Nucleus accumbens (tissue), 56 donors: ENCODE data around the gene SPDYC.
A peak's percentile ranks its signal among the peaks of the same experiment; 100 is the strongest.
"Not testable (repeated sequence)": the region's sequence is repeated elsewhere in the genome, so short reads cannot be mapped to it uniquely, and the experiment has no call there.

Experiments
- DNase-seq, 56 donors: peaks; one replicate each; lab custom pipeline; 2025; lab: John Stamatoyannopoulos, UW

SPDYC gene

DNA sequence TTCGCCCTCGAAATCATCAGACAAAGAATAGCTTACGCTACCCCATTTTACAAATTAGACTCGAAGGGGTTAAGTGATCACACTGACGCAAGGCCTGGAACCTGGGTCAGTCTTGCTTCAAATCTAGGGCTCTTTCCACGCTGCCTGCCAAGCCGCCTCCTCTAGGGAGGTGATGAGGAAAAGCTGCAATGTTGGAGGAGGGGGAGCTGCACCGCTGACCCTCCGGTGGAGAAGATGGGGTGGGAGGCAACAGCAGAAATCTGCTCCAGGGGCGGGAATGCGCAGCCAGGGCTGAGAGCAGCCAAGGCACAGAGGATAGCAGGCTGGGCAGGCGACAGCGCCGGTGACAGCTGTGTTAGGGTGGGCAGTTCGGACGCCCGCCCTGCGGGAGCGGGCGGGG is 36.3 kb upstream of the SPDYC start:
- DNase-seq, result peak in 1 of 56 donors; percentile 18

DNA sequence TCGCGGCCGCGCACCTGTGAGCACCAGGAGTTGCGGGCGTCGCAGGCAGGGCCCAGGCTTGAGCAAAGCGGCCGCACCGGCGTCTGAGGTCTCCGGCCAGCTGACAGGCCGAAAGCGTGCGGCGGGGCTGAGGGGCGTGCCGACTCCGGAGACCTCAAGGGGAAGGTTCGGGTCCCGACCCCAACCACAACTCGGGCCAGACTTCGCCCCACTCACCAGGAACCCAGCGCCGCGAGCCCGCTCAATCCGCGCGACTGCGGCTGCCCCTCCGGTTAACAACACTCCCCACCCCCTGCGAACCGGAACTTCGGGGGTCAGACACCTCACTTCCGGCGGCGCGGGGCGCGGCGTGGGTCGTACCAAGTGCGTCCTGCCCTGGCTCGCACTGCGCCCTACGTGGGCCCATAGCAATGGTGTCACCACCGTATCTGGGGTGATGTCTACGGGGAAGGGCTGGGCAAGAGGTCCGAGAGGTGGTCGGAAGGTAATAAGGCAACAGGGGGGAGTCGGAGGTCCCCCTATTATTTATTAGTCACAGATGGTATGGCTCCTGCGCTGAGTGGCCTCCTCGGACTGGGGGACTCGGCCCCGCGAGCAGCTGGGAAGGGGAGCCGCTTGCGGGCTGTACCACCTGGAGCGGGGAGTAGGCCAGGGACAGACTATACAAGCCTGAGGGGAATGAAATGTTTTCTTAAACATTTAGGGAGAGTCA is 35.6 kb upstream of the SPDYC start, which contains the start of gene SYVN1:
TSS of gene SYVN1 (minus strand) at position 280 of the 712 bp plus-strand sequence. CDS start 918 bp downstream, outside the sequence.
- DNase-seq, result peak in 55 of 56 donors; percentile 54 to 97 (median 88)

DNA sequence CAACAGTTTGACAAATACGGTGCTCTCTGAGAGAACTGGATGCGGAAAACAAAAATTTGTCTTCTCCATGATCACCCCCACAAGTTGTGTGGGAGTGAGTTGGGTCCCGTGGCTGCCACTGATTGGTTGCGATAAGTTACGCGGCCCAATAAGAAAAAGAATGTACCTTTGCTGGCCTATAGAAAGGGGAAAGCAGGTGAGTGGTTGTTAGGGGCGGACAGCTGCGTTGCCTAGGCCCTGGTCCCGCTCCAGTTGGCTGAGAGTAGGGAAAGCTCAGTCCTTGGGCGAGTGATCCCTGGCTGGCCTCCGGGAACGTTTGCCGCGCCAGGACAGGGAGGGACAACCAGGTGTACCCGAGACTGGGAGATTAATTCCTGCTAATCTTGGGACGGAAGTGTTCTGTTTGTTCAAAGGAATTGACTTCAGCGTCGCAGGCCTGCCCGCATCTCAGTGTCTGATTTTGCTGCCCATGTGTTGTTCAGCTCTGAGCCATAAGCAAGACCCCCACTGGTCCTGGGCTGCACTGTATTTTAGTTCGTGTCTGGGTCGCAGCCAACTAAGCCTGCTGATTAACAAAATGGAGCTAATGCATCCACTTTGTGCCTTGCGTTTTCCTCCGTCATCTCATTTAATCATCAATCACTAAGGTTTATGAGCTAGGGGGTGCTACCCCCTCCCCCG is 34.9 kb upstream of the SPDYC start:
- peak in 54 of 56 donors; percentile 51 to 94 (median 84) for DNase-seq

DNA sequence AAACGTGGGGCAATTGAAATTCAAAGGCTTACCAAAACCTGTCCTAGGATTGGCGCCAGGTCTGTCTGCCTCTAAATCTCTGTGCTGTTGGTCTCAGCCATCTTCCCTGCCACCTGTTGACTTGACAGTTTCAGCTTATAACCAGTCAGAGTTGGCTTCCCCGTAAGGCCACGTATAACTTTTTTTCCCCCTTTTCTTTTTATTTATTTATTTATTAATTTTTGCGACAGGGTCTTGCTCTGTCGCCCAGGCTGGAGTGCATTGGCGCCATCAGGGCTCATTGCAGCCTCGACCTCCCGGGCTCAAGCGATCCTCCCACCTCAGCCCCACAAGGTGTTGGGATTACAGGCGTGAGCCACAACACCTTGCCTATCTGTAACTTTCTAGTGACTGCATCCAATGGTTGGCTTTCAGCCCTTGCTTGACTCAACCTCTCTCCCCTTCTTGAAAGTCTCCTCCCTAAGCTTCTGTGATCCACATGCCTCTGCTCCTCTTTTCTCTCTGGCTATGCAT is 34.3 kb upstream of the SPDYC start:
- no peak for DNase-seq

DNA sequence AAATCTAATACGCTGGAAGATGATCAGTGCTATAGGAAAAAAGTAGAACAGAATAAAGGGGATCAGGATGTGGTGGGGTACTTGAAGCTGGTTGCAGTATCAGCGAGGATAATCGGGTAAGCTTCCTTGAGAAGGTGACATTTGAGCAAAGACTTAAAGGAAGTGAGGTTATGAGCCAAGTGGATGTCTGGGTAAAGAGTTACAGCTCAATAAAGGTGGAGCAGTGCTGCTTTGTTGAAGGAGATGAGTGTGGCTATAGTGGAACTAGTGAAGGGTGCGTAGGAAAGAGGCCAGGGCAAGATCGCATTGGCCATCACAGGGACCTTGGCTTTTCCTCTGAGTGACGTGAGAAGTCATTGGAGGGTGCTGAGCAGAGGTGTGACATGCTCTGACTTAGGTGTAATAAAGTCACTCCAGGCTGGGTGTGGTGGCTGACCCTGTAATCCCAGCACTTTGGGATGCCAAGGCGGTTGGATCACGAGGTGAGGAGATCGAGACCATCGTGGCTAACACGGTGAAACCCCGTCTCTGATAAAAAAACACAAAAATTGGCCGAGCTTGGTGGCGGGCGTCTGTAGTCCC is 33.4 kb upstream of the SPDYC start:
- DNase-seq, result no peak

DNA sequence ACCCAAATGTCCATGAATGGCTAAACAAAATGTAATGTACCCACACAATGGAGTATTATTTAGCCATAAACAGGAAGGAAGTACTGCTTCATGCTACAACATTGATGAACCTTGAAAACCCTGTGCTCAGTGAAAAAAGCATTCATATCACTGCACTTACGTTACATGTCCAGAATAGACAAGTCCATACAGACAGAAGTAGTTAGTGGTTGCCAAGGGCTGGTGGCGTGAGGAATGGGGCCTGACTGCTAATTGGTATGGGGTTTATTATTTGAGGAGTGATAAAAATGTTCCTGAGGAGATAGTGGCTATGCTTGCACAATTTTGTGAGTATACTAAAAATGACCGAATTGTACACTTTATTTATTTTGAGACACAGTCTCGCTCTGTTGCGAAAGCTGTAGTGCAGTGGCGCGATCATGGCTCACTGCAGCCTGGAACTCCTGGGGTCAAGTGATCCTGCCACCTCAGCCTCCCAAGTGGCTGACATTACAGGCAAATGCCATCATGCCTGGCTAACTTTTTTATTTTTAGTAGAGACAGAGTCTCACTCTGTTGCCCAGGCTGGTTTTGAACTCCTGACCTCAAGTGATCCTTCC is 28.0 kb upstream of the SPDYC start:
- no peak for DNase-seq

DNA sequence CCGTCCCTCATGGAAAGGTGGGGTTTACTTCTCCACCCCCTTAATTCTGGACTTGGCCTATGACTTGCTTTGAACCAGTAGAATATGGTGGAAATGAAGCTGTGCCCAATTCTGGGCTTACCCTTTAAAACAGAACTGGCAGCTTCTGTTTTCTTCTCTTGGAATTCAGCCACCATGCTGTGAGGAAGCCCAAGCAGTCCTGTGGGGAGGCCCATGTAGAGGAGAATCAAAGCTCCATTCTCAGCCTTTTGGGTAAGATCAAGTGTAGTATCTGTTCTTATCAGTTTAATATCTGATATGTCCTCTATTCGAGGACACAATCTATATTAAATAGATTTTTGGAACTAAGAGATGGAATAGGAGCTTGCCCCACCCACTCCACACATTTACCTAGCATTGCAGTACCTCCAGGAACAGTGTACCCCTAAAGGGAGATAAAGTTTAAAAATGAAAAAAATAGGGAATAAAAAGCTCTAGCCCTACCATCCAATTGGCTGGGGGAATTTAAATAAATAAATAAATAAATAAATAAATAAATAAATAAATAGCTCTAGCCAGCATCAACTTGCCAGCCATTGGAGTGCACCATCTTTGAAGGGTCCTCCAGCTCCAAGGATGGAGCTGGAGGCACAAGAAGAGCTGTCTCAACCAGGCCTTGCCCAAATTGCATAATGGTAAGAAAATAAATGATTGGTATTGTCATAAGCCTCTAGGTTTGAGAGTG is 22.5 kb upstream of the SPDYC start:
- DNase-seq, result no peak

DNA sequence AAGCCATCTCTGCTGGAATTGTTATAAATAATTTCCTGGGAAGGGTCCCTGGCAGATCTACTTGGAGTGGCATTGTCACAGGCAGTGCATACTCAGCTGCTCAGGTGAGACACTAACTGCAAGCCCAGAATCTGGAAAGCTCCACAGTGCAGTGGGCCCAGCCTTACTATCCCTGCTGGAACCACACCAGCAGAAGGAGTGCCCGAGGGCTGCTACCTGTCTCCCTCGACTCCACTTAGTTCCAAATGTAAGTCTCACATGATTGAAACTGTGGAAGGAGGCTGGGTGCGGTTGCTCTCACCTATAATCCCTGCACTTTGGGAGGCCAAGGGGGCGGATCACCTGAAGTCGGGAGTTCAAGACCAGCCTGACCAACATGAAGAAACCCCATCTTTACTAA is 21.4 kb upstream of the SPDYC start:
- DNase-seq, result no peak

DNA sequence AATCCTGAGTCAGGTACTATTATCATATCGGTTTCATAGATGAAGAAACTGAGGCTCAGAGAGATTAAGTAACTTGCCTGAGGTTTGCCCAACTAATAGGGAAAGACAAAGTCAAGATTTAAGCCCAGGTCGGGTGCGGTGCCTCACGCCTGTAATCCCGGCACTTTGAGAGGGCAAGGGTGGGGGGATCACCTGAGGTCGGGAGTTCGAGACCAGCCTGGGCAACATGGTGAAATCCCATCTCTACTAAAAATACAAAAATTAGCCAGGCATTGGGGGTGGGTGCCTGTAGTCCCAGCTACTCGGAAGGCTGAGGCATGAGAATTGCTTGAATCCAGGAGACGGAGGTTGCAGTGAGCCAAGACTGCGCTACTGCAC is 19.9 kb upstream of the SPDYC start:
- not testable (repeated sequence) for DNase-seq

DNA sequence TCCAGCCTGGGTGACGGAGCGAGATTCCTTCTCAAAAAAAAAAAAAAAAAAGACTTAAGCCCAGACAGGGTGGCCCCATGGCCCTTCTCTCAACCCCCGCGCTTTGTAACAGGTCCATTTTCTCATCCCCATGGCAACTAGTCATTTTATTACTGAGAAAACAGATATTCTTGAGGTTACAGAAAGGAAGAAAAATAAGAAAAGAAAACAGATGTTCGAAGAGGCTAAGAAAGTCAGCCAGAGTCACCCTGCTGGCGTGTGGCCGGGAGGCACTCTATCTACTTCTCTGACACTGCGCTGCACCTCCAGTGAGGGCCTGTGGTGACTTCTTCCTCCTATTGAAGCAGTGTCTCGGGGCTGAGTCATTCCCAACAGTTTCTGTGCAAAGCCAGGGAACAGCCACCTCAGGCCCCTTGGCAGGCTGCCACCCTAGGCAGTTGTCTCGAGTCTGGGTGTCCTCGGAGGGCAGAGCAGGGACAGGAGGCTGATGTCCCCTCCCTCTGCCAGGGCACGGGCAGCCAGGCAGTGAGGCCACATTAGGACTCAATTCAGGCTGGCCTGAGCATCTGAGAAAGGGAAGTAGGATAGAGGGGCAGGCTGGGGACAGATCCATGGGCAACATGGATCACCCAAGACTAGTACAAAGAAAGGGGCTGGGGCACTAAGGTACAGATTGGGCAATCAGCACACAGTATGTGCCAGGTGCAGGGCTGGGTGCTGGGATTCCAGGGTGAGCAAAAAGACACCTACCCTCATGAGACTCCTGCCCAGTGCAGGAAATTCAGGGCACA is 19.3 kb upstream of the SPDYC start:
- DNase-seq, result peak in 46 of 56 donors; percentile 5 to 85 (median 39)

DNA sequence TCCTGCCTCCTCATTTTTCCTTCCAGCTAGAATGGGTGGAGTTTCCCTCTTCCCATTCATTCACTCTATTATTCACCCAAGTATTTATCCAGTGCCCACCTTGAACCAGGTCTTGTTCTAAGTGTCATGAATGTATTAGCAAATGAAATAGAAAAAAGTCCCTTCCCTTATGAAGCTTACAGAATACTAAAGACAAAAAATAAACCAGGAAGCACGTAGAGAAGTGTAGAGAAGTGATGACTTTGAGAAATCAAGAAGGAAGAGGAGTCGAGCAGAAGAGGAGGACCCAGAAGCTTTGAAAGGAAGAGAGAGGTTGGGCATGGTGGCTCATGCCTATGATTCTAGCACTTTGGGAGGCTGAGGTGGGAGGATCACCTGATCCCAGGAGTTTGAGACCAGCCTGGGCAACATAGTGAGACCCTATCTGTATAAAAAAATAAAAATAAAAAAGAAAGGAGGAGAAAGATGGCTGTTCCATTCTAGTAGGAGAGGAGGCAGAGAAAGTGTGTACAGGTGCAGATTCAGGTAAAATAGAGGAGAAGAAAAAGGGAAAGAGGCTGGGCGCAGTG is 18.6 kb upstream of the SPDYC start:
- no peak for DNase-seq

DNA sequence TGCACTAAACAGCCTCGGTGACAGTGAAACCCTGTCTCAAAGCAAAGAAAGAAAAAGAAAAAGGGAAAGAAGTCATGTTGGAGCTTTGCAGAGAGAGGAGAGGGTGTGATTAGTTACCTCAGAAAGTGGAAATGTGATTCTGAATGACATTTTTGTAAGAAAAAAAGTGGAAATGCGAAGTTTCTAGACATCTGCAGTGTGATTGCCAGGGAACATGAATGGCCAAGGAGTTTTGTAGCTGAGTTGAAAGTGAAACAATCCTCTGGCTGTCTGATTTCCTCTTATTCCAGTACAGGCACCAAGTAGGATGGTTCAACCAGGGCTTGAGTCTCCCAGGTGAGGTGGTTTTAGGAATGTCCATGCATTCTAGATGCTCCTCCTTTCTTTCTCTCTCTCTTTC is 17.9 kb upstream of the SPDYC start:
- DNase-seq, result no peak

DNA sequence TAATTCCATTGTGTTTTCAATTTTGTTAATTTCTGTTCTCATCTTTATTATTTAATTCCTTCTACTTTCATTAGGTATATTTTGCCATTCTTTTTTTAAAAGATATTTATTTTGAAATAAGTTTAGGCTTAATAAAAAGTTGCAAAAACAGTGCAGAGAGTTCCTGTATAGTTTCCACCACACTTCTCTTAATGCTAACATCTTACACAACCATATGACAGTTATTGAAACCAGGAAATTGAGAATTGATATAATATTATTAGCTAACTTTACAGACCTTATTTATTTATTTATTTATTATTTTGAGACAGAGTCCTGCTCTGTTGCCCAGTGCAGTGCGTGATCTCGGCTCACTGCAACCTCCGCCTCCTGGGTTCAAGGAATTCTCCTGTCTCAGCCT is 13.8 kb upstream of the SPDYC start:
- no peak for DNase-seq

DNA sequence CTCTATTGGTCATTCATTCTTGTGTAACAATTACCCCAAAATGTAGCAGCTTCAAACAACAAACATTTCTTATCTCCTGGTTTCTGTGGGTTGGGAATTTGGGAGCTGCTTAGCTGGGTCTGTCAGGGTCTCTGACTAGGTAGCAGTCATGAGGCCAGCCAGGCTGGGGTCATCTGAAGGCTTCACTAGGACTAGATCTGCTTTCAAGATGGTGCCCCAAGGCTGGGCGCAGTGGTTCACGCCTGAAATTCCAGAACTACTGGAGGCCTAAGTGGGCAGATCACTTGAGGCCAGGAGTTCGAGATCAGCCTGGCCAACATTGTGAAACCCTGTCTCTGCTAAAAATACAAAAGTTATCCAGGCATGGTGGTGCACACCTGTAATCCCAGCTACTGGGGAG is 13.1 kb upstream of the SPDYC start:
- DNase-seq, result no peak

DNA sequence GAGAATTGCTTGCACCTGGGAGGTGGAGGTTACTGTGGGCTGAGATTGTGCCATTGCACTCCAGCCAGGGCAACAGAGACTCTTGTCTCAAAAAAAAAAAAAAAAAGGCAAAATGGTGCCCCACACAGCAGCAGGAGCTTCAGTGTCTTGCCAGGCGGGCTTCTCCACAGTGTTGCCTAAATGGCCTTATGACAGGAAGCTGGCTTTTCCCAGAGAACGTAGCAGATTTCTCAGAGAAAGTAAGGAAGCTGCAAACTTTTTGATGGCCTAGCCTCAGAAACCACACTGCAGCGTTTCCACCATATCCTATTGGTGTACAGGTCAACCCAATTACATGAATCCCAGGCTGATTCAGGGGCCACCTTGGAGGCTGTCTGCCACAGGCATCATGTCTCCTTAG is 12.7 kb upstream of the SPDYC start:
- DNase-seq, result no peak

DNA sequence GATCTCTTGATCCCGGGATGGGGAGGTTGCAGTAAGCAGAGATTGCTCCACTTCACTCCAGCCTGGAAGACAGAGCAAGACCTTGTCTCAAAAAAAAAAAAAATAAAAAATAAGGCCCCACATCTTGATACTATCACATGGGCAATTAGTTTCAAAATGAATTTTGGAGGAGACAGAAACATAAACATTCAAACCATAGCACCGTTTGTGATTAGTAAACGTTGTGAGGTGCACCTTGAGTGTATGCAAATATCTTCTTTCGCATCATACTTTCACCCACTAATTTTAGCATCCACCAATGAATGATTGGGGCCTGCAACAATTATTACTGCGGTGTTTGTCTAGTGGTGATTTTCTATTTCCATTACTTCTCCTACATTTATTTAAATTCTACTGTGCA is 11.0 kb upstream of the SPDYC start:
- DNase-seq, result no peak

DNA sequence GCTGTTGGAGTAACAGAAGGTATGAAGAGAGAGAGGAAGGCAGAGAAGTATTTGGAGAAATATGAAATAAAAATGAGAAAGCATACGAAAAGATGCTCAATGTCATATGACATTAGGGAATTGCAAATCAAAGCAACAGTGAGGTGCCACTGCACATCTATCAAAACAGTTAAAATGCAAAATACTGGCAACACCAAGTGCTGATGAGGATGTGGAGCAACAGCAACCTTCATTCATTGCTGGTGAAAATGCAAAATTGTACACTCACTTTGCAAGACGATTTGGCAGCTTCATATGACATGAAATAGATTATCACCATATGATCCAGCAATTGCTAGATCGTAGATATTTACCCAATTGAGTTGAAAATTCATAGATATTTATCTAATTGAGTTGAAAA is 9.4 kb upstream of the SPDYC start:
- DNase-seq, result no peak

DNA sequence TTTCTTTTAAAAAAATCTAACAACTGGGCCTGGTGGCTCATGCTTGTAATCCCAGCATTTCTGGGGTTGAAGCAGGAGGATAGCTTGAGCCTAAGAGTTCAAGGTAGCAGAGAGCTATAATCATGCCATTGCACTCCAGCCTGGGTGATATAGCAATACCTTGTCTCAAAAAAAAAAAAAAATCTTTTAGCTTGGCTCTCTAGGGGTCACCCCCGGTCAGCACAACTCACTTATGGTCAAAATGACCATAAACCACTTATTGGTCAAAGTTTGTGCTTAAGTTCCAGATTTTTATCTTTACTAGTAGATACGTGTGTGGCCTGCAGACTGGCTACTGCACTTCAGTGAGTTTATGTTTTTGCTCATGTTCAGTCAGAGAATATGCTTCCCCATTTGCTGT is 6.3 kb upstream of the SPDYC start:
- no peak for DNase-seq
